H9 (cell line): ENCODE data around the gene PDPK1. TPM values are rescaled to one million over a fixed set of nuclear protein-coding genes. Genes with fewer than 3 reads are reported as not detected.

Experiments
- DNase-seq: peaks from one replicate; pipeline ENCODE4 v3.0.0-alpha.2; 2017
- H2AFZ ChIP-seq: one replicate; pipeline ENCODE4 v1.6.1; 2013; ENCODE audit warnings: mild to moderate bottlenecking, low read length, control low read depth, moderate library complexity
- H2AK5ac ChIP-seq: 2 replicates; pipeline ENCODE4 v1.6.1; 2013; ENCODE audit warnings: low read length, control low read depth, mixed read lengths; ENCODE audit not compliant: insufficient read length
- H2BK120ac ChIP-seq: one replicate; pipeline ENCODE4 v1.6.1; 2013; ENCODE audit warnings: low read depth, mild to moderate bottlenecking, low read length, control low read depth, inconsistent platforms; ENCODE audit not compliant: poor library complexity, severe bottlenecking
- H2BK12ac ChIP-seq: 2 replicates; pipeline ENCODE4 v1.6.1; 2013; ENCODE audit warnings: low read length, control low read depth, mixed read lengths, low read depth; ENCODE audit not compliant: insufficient read length
- H2BK15ac ChIP-seq: 2 replicates; pipeline ENCODE4 v1.6.1; 2013; ENCODE audit warnings: low read depth, low read length, control low read depth
- H2BK20ac ChIP-seq: one replicate; pipeline ENCODE4 v1.6.1; 2013; ENCODE audit warnings: low read depth, mild to moderate bottlenecking, low read length, control low read depth, inconsistent platforms; ENCODE audit not compliant: poor library complexity, severe bottlenecking
- H2BK5ac ChIP-seq: 2 replicates; pipeline ENCODE4 v1.6.1; 2013; ENCODE audit warnings: low read length, control low read depth, mixed read lengths; ENCODE audit not compliant: insufficient read length
- H3K14ac ChIP-seq: 2 replicates; pipeline ENCODE4 v1.6.1; 2013; ENCODE audit warnings: low read length, control low read depth; ENCODE audit not compliant: insufficient read depth
- H3K18ac ChIP-seq: 2 replicates; pipeline ENCODE4 v1.6.1; 2013; ENCODE audit warnings: low read depth, mild to moderate bottlenecking, mixed read lengths, low read length, control low read depth; ENCODE audit not compliant: insufficient read length
- H3K23ac ChIP-seq: 2 replicates; pipeline ENCODE4 v1.6.1; 2013; ENCODE audit warnings: low read length, control low read depth, mixed read lengths, low read depth; ENCODE audit not compliant: insufficient read length
- H3K23me2 ChIP-seq: 2 replicates; pipeline ENCODE4 v1.6.1; 2013; ENCODE audit warnings: low read depth, mild to moderate bottlenecking, mixed read lengths, low read length, control low read depth; ENCODE audit not compliant: insufficient read length, poor library complexity, severe bottlenecking
- H3K27ac ChIP-seq: 2 replicates; pipeline ENCODE4 v1.5.1; 2013; ENCODE audit warnings: low read length, control low read depth, mixed read lengths, low read depth; ENCODE audit not compliant: insufficient read length
- H3K27me3 ChIP-seq: 2 replicates; pipeline ENCODE4 v1.6.1; 2013; ENCODE audit warnings: low read length, control low read depth, inconsistent platforms; ENCODE audit not compliant: insufficient read depth
- H3K4ac ChIP-seq: 2 replicates; pipeline ENCODE4 v1.6.1; 2013; ENCODE audit warnings: low read depth, mild to moderate bottlenecking, control low read depth, inconsistent platforms, low read length, moderate library complexity
- H3K4me1 ChIP-seq: 2 replicates; pipeline ENCODE4 v1.6.1; 2013; ENCODE audit warnings: low read length, control low read depth, inconsistent platforms; ENCODE audit not compliant: insufficient read depth
- H3K4me2 ChIP-seq: 2 replicates; pipeline ENCODE4 v1.6.1; 2013; ENCODE audit warnings: low read length, control low read depth, mixed read lengths; ENCODE audit not compliant: insufficient read length, insufficient read depth
- H3K56ac ChIP-seq: 2 replicates; pipeline ENCODE4 v1.6.1; 2013; ENCODE audit warnings: low read depth, mild to moderate bottlenecking, mixed read lengths, low read length, control low read depth; ENCODE audit not compliant: insufficient read length
- H3K79me1 ChIP-seq: 2 replicates; pipeline ENCODE4 v1.6.1; 2013; ENCODE audit warnings: low read depth, mild to moderate bottlenecking, moderate library complexity, low read length, control low read depth, inconsistent platforms; ENCODE audit not compliant: insufficient read depth, poor library complexity, severe bottlenecking
- H3K79me2 ChIP-seq: 2 replicates; pipeline ENCODE4 v1.6.1; 2013; ENCODE audit warnings: low read length, control low read depth, inconsistent platforms; ENCODE audit not compliant: insufficient read depth
- H3K9ac ChIP-seq: 2 replicates; pipeline ENCODE4 v1.6.1; 2013; ENCODE audit warnings: low read length, control low read depth, mixed read lengths; ENCODE audit not compliant: insufficient read length; ENCODE audit errors: extremely low read depth
- H3K9me3 ChIP-seq: one replicate; pipeline ENCODE4 v1.6.1; 2013; ENCODE audit warnings: low read depth, low read length, inconsistent platforms; ENCODE audit not compliant: control insufficient read depth
- H3T11ph ChIP-seq: one replicate; pipeline ENCODE4 v1.6.1; 2013; ENCODE audit warnings: mild to moderate bottlenecking, low read length, control low read depth, inconsistent platforms
- H4K20me1 ChIP-seq: one replicate; pipeline ENCODE4 v1.6.1; 2013; ENCODE audit not compliant: control insufficient read depth, insufficient read length, insufficient read depth
- H4K5ac ChIP-seq: 2 replicates; pipeline ENCODE4 v1.6.1; 2013; ENCODE audit warnings: low read depth, mild to moderate bottlenecking, mixed read lengths, low read length, control low read depth; ENCODE audit not compliant: insufficient read length
- H4K8ac ChIP-seq: replicated peaks from 2 replicates; pipeline ENCODE4 v1.6.1; 2013; ENCODE audit warnings: low read length, control low read depth, mixed read lengths, low read depth; ENCODE audit not compliant: insufficient read length
- H4K91ac ChIP-seq: 2 replicates; pipeline ENCODE4 v1.6.1; 2013; ENCODE audit warnings: low read depth, mild to moderate bottlenecking, moderate library complexity, mixed read lengths, low read length, control low read depth; ENCODE audit not compliant: insufficient read length
- H3K27ac Mint-ChIP-seq, 3 experiments: 2 replicates in 2 of 3; 3 replicates in 1 of 3; pipeline ENCODE4 v1.8.0; 2020 to 2021; ENCODE audit warnings: mixed read lengths in 3 of 3, mild to moderate bottlenecking in 1 of 3, moderate library complexity in 1 of 3
- H3K27me3 Mint-ChIP-seq: 2 replicates; pipeline ENCODE4 v1.8.0; 2021; ENCODE audit warnings: low read depth, mild to moderate bottlenecking, moderate library complexity, mixed read lengths
- H3K36me3 Mint-ChIP-seq, 3 experiments: 2 replicates in 2 of 3; 3 replicates in 1 of 3; pipeline ENCODE4 v1.8.0; 2020 to 2021; ENCODE audit warnings: low read depth in 3 of 3, mixed read lengths in 3 of 3; ENCODE audit not compliant: insufficient read depth in 1 of 3
- H3K4me1 Mint-ChIP-seq, 2 experiments: 2 replicates each; pipeline ENCODE4 v1.8.0; 2020; ENCODE audit warnings: mixed read lengths in 2 of 2
- H3K4me3 Mint-ChIP-seq, 2 experiments: 2 replicates in 1 of 2; 3 replicates in 1 of 2; pipeline ENCODE4 v1.8.0; 2020 to 2021; ENCODE audit warnings: mild to moderate bottlenecking in 2 of 2, mixed read lengths in 2 of 2, moderate library complexity in 1 of 2
- H3K9me3 Mint-ChIP-seq, 2 experiments: 2 replicates in 1 of 2; 3 replicates in 1 of 2; pipeline ENCODE4 v1.8.0; 2020; ENCODE audit warnings: mild to moderate bottlenecking in 2 of 2, mixed read lengths in 2 of 2, moderate library complexity in 1 of 2
- WGBS: extraction: QIAGEN DNeasy Blood & Tissue Kit; methylation state at CpG from one replicate; pipeline ENCODE4 v1.1.7; 2013; ENCODE audit warnings: missing lambda C conversion rate, low lambda C conversion rate, mixed read lengths; ENCODE audit not compliant: insufficient read length; ENCODE audit errors: extremely low coverage; 5-methylcytosine and 5-hydroxymethylcytosine counted together
- total RNA-seq: library from RNA; stranded (reverse); gene quantifications from 2 replicates; pipeline ENCODE4 v1.2.1, GENCODE V29; 2021
- TF ChIP-seq, protein P1 (sequence below): fragments of 200-600 bp; sonication (generic); conservative IDR thresholded peaks from 3 replicates; pipeline ENCODE4 v1.8.0; 2021; ENCODE audit warnings: antibody characterized with exemption, mild to moderate bottlenecking

Gene PDPK1
- total RNA-seq, 1 experiment from 2014 or later: 32.8 TPM

DNA sequence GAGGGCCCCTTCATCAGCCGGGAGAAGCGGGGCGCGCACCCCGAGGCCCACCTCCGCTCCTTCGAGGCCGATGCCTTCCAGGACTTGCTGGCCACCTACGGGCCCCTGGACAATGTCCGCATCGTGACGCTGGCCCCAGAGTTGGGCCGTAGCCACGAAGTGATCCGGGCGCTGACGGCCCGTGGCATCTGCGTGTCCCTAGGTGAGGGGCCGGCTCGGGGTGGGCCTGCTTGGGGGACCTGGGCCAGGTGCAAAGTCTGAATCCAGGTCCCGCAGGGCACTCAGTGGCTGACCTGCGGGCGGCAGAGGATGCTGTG is 10.1 kb upstream of the PDPK1 start:
- Histone ChIP-seq H4K5ac (no peak overlapping the region), H2BK120ac (no peak overlapping the region), H2BK12ac (no peak overlapping the region), H2BK5ac (no peak overlapping the region), H3K9me3 (no peaks in the 10 kb centered on the region), H3K4me2 (no peak overlapping the region), H3K23me2 (peaks cover 8% of the 10 kb centered on the region), H3K4ac (no peak overlapping the region), H3K23ac (no peak overlapping the region), H3K79me2 (no peaks in the 10 kb centered on the region), H3K27ac (no peak overlapping the region), H4K20me1 (no peaks in the 10 kb centered on the region), H3T11ph (no peak overlapping the region), H3K4me1 (no peaks in the 10 kb centered on the region), H3K79me1 (no peaks in the 10 kb centered on the region), H3K56ac (no peak overlapping the region), H2BK20ac (no peak overlapping the region), H3K18ac (no peak overlapping the region), H3K27me3 (no peaks in the 10 kb centered on the region), H3K9ac (no peak overlapping the region), H2AFZ (no peak overlapping the region), H4K91ac (no peak overlapping the region), H2BK15ac (no peak overlapping the region), H4K8ac (no peak overlapping the region), H3K14ac (no peak overlapping the region), H2AK5ac (no peak overlapping the region)
- Mint-ChIP-seq H3K27me3 (no peaks in the 10 kb centered on the region), H3K4me3 (no peak overlapping the region), H3K27ac (no peak overlapping the region), H3K36me3 (peaks cover 5 to 47% (median 20%) of the 10 kb centered on the region in 3 experiments; a peak in 6 of 7 replicates), H3K9me3 (no peaks in the 10 kb centered on the region), H3K4me1 (peaks cover 4 to 12% of the 10 kb centered on the region in 2 experiments)
- no CpG with 5 or more reads among the region's 24 CpGs for WGBS
- TF ChIP-seq, protein P1, sequence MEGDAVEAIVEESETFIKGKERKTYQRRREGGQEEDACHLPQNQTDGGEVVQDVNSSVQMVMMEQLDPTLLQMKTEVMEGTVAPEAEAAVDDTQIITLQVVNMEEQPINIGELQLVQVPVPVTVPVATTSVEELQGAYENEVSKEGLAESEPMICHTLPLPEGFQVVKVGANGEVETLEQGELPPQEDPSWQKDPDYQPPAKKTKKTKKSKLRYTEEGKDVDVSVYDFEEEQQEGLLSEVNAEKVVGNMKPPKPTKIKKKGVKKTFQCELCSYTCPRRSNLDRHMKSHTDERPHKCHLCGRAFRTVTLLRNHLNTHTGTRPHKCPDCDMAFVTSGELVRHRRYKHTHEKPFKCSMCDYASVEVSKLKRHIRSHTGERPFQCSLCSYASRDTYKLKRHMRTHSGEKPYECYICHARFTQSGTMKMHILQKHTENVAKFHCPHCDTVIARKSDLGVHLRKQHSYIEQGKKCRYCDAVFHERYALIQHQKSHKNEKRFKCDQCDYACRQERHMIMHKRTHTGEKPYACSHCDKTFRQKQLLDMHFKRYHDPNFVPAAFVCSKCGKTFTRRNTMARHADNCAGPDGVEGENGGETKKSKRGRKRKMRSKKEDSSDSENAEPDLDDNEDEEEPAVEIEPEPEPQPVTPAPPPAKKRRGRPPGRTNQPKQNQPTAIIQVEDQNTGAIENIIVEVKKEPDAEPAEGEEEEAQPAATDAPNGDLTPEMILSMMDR: no peak
- DNase-seq: no peak
